Left lung (tissue), 10 donors: Measurements from ENCODE around the gene TIMM22. TPM values are rescaled to one million over a fixed set of nuclear protein-coding genes. Genes with fewer than 3 reads are reported as not detected.
"Not testable (repeated sequence)": the region's sequence is repeated elsewhere in the genome, so short reads cannot be mapped to it uniquely, and the experiment has no call there.

Source experiments
- ATAC-seq: fragments of 200-7000 bp; cut with Tn5 transposase; one replicate; pipeline ENCODE4 v1.9.1; 2020; ENCODE audit warnings: moderate library complexity
- DNase-seq, 4 donors: peaks; one replicate each; pipeline ENCODE4 v3.0.0-alpha.2; 2013 to 2020
- H3K27ac ChIP-seq, 2 donors: fragments of 200-600 bp; sonication (generic) in 1 of 2; one replicate each; pipeline versions ENCODE4 v1.5.0 to v1.8.0; 2020 to 2021
- H3K27me3 ChIP-seq, 2 donors: fragments of 200-600 bp; sonication (generic) in 1 of 2; one replicate each; pipeline versions ENCODE4 v1.5.0 to v1.8.0; 2020 to 2021
- H3K36me3 ChIP-seq, 2 donors: fragments of 200-600 bp; sonication (generic) in 1 of 2; one replicate each; pipeline versions ENCODE4 v1.5.0 to v1.8.0; 2020 to 2021
- H3K4me1 ChIP-seq, 2 donors: fragments of 200-600 bp; one replicate each; pipeline ENCODE4 v1.8.0; 2021
- H3K4me3 ChIP-seq, 2 donors: fragments of 200-600 bp; sonication (generic) in 1 of 2; one replicate each; pipeline versions ENCODE4 v1.5.0 to v1.8.0; 2020 to 2021; ENCODE audit warnings: mild to moderate bottlenecking in 1 of 2
- H3K9me3 ChIP-seq, 2 donors: fragments of 200-600 bp; sonication (generic) in 1 of 2; one replicate each; pipeline versions ENCODE4 v1.5.0 to v1.8.0; 2020 to 2021
- intact Hi-C, 2 donors: fragments of 100-400 bp; cut with DNase I; formaldehyde crosslinking; loops; one replicate each; pipeline versions ENCODE4 v1.11.2 to v1.14.2; 2022
- polyA plus RNA-seq, 6 donors: library from polyadenylated mRNA; unstranded; fragments of 120-200 nt; gene quantifications; one replicate each; pipeline ENCODE4 v1.2.1, GENCODE V29; 2013; ENCODE audit not compliant: insufficient read length in 6 of 6
- total RNA-seq, 2 donors: library from RNA; stranded (reverse); fragmentation: NEBNext Ultra II Directional; extraction: Animal tissue kit (Norgen Biotek cat#: 25700); gene quantifications; one replicate each; pipeline ENCODE4 v1.2.1, GENCODE V29; 2021
- TF ChIP-seq, protein P1 (sequence below), 2 donors: fragments of 200-600 bp; sonication (generic) in 1 of 2; IDR thresholded peaks; one replicate each; pipeline versions ENCODE4 v1.5.0 to v1.8.0; 2021; ENCODE audit warnings: antibody characterized with exemption in 2 of 2
- donor health status: DM: no; HTN: yes; CAD: no.
- donor health status: DM: no; HTN: no; CAD: no.

The TIMM22 gene
- total and polyA plus RNA-seq, 8 donors, result 10.6 to 18.4 (median 15.4) TPM

DNA sequence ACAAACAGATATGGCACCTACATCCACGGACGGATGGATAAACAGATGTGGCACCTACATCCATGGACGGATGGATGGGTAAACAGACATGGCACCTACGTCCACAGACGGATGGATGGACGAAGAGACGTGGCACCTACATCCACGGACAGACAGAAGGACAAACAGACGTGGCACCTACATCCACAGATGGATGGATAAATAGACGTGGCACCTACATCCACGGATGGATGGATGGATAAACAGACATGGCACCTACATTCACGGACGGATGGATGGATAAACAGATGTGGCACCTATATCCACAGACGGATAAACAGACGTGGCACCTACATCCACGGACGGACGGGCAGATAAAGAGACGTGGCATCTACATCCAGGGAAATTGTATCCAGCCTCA is 45.6 kb downstream of the TIMM22 start:
- Histone ChIP-seq H3K27ac (no peak overlapping the region), H3K4me1 (peaks cover 0 to 39% of the 10 kb centered on the region in 2 donors)
- intact Hi-C loops, result no loop called here

DNA sequence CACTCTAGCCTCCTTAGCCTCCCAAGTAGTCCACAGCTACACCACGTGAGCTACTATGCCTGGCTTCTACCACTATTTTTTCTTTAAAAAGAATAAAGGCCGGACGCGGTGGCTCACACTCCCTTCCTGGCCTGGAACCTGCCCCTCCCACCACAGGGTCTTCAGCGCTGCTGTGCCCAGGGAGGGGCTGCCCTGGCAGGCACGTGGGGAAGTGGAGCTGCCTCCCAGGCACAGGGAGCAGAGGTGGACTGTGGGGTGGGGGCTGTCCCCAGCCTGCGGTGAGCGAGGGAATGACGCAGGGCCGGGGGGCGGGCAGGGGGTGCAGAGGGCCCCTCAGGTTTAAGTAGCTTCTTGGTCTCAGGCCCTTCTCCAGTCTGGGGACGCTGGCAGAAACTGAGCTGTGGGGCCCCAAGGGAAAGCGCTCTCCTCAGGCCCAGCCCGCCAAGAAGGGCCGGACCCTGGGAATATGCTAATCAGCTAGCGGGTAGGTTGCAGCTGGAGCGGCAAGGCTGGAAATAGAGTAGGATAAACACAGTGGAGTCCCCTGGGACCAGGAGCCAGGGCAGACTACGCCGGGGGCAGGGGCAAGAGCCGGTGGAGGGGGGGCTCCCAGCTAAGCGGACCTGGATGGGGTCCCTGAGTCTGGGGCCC is 46.8 kb downstream of the TIMM22 start:
- Histone ChIP-seq H3K4me3 (no peak overlapping the region), H3K36me3 (peaks cover 0 to 50% of the 10 kb centered on the region in 2 donors), H3K9me3 (no peaks in the 10 kb centered on the region), H3K27ac (peak overlapping the region; percentile 70 to 76), H3K4me1 (peaks cover 0 to 47% of the 10 kb centered on the region in 2 donors), H3K27me3 (no peaks in the 10 kb centered on the region)
- intact Hi-C loops, result no loop called here
- TF ChIP-seq, protein P1, sequence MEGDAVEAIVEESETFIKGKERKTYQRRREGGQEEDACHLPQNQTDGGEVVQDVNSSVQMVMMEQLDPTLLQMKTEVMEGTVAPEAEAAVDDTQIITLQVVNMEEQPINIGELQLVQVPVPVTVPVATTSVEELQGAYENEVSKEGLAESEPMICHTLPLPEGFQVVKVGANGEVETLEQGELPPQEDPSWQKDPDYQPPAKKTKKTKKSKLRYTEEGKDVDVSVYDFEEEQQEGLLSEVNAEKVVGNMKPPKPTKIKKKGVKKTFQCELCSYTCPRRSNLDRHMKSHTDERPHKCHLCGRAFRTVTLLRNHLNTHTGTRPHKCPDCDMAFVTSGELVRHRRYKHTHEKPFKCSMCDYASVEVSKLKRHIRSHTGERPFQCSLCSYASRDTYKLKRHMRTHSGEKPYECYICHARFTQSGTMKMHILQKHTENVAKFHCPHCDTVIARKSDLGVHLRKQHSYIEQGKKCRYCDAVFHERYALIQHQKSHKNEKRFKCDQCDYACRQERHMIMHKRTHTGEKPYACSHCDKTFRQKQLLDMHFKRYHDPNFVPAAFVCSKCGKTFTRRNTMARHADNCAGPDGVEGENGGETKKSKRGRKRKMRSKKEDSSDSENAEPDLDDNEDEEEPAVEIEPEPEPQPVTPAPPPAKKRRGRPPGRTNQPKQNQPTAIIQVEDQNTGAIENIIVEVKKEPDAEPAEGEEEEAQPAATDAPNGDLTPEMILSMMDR (IDR thresholded peaks at IDR 0.05), result no peak
- peak; percentile 38 for ATAC-seq
- peak in 3 of 4 donors; percentile 65 to 82 (median 68) for DNase-seq

More for the DNA sequence above, 45.6 kb downstream of the TIMM22 start:
- H3K36me3 ChIP-seq, result peaks cover 0 to 49% of the 10 kb centered on the region in 2 donors
- H3K9me3 ChIP-seq, result no peaks in the 10 kb centered on the region
- TF ChIP-seq, protein P1 (IDR thresholded peaks at IDR 0.05), result no peak
- no peak overlapping the region for H3K4me3 ChIP-seq
- ATAC-seq, result no peak
- no peak for DNase-seq
- H3K27me3 ChIP-seq, result no peaks in the 10 kb centered on the region

DNA sequence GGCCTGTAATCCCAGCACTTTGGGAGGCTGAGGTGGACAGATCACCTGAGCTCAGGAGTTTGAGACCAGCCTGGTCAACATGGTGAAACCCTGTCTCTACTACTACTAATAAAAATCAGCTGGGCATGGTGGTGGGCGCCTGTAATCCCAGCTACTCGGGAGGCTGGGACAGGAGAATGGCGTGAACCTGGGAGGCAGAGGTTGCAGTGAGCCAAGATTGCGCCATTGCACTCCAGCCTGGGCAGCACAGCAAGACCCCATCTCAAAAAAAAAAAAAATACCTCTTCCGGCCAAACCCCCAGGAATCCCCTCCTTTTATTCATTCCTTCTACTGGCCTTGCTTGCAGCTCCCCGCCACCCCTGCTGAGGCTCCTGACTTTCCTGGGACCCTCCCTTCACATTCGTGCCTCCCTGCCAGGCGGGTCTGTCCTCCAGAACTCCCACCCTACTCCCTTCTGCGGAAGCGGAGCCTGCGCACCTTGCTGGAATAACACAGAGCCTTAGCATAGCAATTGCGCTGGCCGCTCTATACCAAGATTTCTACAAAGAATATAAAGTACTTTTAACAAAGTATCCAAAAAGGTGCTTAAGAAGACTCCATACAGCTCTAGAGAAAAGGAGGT is 47.6 kb downstream of the TIMM22 start:
- H3K4me3 ChIP-seq, ATAC-seq, intact Hi-C loops, H3K9me3 ChIP-seq, H3K27me3 ChIP-seq: not testable (repeated sequence)
- peak in 1 of 4 donors; percentile 22 for DNase-seq
- Histone ChIP-seq H3K4me1 (peaks cover 0 to 39% of the 10 kb centered on the region in 2 donors), H3K27ac (peak overlapping the region; percentile 70 to 76), H3K36me3 (peaks cover 0 to 57% of the 10 kb centered on the region in 2 donors)

DNA sequence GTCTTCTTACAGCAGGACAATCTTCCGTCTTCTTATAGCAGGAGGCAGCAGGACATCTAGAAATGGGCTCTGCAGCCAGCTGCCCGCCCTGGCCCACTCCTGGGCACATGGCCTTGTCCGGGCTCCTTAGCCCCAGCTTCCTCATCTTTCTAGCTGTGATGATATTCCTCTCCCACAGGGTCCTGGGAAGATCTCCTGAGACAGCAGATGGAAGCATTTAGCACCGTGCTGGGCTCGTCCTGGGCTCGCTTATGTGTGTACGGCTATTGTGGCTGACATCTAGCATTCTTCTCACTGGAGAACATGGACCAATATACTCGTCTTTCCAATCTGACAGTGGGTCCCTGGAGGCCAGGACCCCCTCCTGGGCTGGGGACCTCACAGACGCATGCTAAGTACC is 48.5 kb downstream of the TIMM22 start:
- Histone ChIP-seq H3K27me3 (no peaks in the 10 kb centered on the region), H3K27ac (peak overlapping the region in 1 of 2 donors; percentile 28), H3K4me3 (no peak overlapping the region), H3K9me3 (no peaks in the 10 kb centered on the region), H3K4me1 (peaks cover 0 to 30% of the 10 kb centered on the region in 2 donors), H3K36me3 (peaks cover 0 to 67% of the 10 kb centered on the region in 2 donors)
- intact Hi-C loops, result no loop called here
- TF ChIP-seq, protein P1 (IDR thresholded peaks at IDR 0.05), result no peak
- no peak for ATAC-seq
- DNase-seq, result peak in 1 of 4 donors; percentile 17

DNA sequence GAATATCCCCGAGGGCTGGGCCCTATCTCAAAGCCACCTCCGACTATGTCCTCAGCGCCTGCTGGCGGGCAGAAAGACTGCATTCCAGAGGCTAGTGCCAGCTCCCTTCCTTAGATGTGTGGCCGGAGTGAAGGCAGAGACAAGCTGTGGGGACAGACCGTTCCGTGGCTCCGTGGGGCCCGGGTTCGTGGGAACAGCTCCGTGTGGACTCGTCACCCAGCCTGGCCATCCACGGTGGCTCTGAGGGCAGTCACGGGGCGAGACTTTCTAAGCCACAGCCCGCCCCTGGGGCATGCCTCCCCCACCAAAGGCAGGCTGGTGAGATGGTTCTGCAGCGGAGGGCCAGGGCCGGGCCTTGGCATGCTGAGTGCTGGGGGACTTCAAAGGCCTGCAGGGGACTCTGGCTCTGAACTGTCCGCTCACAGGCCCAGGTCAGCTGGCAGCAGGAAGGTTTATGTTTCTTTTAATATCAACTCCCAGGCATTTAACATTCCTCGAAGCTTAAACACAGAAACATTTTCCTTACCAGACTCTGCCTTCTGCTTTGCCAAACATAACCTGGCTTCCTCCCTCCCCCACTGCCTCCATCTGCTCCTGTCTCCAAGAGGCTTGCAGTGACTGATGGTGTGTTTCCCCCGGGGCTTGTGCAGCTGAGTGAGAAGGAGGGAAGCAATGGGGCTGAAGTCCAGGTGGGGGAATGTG is 50.4 kb downstream of the TIMM22 start:
- peaks cover 0 to 18% of the 10 kb centered on the region in 2 donors for H3K4me1 ChIP-seq
- intact Hi-C loops, result no loop called here
- DNase-seq (peak in 2 of 4 donors; percentile 65 to 71), ATAC-seq (no peak)
- no peak overlapping the region for H3K4me3 ChIP-seq
- H3K27me3 ChIP-seq, result no peaks in the 10 kb centered on the region
- TF ChIP-seq, protein P1 (IDR thresholded peaks at IDR 0.05), result no peak
- peaks cover 0 to 66% of the 10 kb centered on the region in 2 donors for H3K36me3 ChIP-seq
- peak overlapping the region in 1 of 2 donors; percentile 58 for H3K27ac ChIP-seq
- H3K9me3 ChIP-seq, result no peaks in the 10 kb centered on the region
